GM18867 (cell line): Measurements from ENCODE around the gene SEMA5A.

Experiments used
- ATAC-seq: cut with Tn5 transposase; IDR thresholded peaks from one replicate; pipeline ENCODE4 v1.9.1; 2021; ENCODE audit warnings: mild to moderate bottlenecking, moderate library complexity; ENCODE audit not compliant: unreplicated experiment

Gene SEMA5A, protein sequence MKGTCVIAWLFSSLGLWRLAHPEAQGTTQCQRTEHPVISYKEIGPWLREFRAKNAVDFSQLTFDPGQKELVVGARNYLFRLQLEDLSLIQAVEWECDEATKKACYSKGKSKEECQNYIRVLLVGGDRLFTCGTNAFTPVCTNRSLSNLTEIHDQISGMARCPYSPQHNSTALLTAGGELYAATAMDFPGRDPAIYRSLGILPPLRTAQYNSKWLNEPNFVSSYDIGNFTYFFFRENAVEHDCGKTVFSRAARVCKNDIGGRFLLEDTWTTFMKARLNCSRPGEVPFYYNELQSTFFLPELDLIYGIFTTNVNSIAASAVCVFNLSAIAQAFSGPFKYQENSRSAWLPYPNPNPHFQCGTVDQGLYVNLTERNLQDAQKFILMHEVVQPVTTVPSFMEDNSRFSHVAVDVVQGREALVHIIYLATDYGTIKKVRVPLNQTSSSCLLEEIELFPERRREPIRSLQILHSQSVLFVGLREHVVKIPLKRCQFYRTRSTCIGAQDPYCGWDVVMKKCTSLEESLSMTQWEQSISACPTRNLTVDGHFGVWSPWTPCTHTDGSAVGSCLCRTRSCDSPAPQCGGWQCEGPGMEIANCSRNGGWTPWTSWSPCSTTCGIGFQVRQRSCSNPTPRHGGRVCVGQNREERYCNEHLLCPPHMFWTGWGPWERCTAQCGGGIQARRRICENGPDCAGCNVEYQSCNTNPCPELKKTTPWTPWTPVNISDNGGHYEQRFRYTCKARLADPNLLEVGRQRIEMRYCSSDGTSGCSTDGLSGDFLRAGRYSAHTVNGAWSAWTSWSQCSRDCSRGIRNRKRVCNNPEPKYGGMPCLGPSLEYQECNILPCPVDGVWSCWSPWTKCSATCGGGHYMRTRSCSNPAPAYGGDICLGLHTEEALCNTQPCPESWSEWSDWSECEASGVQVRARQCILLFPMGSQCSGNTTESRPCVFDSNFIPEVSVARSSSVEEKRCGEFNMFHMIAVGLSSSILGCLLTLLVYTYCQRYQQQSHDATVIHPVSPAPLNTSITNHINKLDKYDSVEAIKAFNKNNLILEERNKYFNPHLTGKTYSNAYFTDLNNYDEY

DNA sequence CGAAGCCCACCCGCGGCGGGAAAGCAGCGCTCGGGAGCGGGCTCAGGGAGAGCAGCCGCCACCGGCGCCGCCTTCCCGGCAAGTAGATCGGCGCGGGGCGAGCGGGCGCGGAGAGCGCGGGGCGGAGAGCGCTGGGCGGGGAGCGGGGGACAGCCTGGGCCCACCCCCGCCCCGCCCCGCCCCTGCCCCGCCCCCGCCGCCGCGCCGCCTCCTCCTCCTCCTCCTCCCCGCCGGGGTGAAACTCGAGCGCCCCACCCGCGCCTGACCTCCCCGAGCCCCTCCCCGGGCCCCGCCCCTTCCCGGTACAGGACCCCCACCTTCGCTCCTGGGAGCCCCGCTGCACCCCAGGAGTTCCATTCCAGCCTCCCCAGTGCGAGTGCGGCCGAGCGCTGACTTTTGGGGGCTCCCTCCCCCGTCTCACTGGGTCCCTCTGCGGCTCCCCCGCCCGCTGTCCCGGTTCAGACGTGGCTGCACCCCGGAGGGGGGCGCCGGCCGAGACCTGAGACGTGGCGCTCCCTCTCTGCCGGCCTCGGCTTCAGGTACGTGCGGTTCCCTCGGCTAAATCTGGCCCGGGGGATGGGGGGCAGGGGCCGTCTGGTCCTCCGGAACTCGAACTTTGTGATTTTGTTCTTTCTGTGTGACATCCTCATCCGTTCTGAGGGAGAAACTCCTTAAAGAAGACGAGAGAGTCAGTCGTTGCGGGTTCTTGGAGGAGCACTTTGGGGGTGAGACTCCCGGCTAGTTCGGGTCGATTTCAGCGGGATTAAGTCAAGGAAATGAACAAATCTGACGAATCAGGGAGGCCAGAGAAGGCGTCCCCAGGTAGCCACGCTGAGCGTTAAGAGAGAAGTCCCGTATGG is at the start of gene SEMA5A:
TSS of gene SEMA5A (minus strand) at position 84 of the 860 bp plus-strand sequence. CDS start 166,129 bp downstream, outside the sequence.
- ATAC-seq: no peak

DNA sequence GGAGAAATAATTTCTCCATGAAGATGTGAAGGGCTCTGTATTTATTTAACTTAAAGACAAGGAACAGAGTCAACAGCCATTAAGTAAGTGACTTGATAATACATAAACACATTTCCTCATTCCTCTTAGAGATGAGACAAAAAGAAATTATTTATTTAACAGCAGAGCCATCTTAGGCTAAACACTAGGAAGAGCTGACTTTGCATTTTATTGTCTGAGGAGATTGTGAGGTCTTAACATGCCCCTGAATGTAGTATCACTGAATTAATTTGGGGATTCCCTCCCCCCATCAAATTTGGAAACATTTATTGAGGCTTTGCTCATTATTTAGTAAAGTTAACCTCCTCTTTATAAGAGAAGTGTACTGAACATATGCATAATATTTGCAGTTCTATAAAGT is 49.0 kb upstream of the SEMA5A start:
- ATAC-seq: no peak

GRCh38 chr5:9589049-9589835 is 43.4 kb upstream of the SEMA5A start:
- no peak for ATAC-seq

- no peak for ATAC-seq
Observed at GRCh38 chr5:9588254-9588653, 42.4 kb upstream of the SEMA5A start.

- ATAC-seq: no peak
Observed at GRCh38 chr5:9587135-9587534, 41.3 kb upstream of the SEMA5A start.

- ATAC-seq: no peak
Observed at GRCh38 chr5:9582406-9582805, 36.5 kb upstream of the SEMA5A start.

- no peak for ATAC-seq
Observed at GRCh38 chr5:9573796-9574195, 27.9 kb upstream of the SEMA5A start.

- ATAC-seq: no peak
Observed at GRCh38 chr5:9572246-9572645, 26.4 kb upstream of the SEMA5A start.

GRCh38 chr5:9570876-9571275 is 25.0 kb upstream of the SEMA5A start:
- ATAC-seq: no peak

DNA sequence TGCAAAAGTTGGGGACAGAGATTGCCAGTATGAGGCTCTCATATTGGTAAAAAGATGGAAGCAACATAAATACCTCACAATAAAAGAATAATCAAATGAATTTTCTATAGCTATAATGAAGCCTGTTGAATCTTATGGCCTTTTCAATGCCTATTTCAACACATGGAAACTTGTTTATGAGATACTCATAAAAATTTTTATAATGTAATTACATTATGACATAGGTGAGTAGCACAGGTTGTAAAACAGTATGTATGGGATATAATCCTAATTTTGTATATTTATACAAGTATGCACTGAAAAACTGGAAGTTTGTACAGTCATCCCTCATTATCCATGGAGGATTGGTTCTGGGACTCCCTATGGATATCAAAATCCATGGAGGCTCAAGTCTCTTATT is 21.2 kb upstream of the SEMA5A start:
- no peak for ATAC-seq

DNA sequence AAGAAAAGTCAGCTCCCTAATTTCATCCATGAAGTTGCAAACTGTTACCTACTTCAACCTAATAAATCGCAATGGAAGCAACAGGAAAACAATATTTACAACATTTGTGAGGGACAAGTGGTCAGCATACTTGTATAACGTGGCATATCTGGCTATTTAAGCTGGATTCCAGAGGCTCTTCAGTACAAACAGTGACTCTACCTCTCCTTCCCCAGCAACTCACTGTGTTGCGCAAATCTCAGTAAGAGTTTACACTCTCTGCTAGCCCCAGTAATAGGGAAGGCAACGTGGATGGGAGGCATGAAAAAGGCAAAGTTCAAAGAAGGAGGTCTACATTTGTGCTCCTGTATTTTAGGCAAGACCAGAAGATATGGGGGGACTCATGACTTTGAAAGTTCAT is 18.9 kb upstream of the SEMA5A start:
- no peak for ATAC-seq

- no peak for ATAC-seq
Observed at GRCh38 chr5:9562141-9562540, 16.3 kb upstream of the SEMA5A start.

DNA sequence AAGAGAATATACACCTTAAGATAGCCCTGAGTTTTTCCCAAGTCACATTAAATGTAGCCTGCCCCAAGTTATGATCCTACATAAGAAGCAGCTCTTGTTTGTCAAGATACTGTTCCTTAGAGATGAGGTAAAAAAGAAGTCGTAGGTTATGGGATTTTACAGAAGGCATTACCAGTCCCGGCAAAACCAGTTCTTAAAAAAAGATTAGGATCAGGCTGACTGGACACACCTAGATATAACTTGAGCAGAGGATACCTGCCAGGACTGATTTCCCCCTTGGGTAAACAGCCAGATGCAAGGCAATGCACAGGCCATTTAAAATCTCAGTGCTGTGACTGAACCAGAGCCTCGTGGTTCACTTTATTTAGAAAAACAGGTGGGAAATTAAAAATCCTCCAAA is 14.1 kb upstream of the SEMA5A start:
- no peak for ATAC-seq

- ATAC-seq: no peak
Observed at GRCh38 chr5:9558319-9558965, 12.6 kb upstream of the SEMA5A start.

DNA sequence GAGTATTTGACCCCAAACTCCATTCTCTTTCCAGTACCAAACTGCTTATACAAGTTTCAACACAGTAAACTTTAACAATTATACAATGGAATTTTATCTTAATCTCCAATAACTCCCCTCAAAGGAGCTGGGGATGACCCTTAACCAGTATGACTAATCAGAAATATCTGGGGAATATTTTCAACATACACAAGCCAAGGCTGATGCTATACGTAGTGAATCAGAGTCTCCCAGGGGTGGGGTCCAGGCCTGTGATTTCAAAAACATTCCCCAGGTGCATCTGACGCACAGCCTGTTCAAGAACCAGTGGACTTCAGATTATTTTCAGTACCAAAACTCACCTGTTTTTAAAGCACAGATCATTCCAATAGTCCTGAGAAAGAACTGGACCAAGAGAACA is 11.8 kb upstream of the SEMA5A start:
- ATAC-seq: no peak

GRCh38 chr5:9555961-9556360 is 10.1 kb upstream of the SEMA5A start:
- ATAC-seq: no peak

DNA sequence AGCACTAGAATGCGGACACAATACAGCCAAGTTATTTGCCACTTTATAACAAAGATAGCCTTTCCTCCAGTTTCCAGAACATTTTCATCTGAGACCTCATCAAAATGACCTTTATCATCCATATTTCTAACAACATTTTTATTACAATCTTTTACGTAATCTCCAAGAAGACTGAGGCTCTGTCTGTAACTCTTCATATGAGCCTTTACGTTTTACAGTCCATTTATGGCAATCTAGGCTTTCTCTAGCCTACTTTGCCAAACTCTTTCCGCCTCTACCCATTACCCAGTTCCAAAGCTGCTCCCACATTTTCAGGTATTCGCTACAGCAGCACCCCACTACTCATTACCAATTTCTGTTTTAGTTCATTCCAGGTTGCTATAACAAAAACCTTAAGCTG is 8.2 kb upstream of the SEMA5A start:
- no peak for ATAC-seq

DNA sequence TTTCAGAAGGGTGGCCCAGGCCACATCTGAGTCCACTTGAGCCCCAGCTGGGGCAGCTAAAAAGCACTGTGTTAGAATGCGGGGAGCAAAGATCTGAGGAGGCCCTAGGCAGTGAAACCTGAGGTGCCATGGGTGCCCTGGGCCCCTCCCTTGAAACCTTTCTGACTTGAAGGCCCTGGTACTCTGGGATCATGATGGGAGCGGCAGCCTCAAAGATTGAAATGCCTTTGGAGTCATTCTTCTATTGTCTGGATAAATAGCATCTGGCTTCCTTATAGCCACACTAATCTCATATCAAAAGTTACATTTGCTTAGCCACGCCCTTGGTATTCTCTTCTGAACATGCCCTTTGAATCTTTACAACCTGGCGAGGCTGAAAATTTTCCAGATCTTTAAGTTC is 7.7 kb upstream of the SEMA5A start:
- no peak for ATAC-seq
